Parathyroid adenoma (tissue), 2 donors: ENCODE data around the gene CTAGE9.

Experiments used
- H2AFZ ChIP-seq: fragments of 300-600 bp; sonication (generic); one replicate; pipeline ENCODE4 v1.7.0; 2017; ENCODE audit warnings: antibody characterized with exemption, mild to moderate bottlenecking
- H3K27ac ChIP-seq: fragments of 300-600 bp; sonication (generic); one replicate; pipeline ENCODE4 v1.7.0; 2017
- H3K27me3 ChIP-seq: fragments of 300-600 bp; sonication (generic); one replicate; pipeline ENCODE4 v1.7.0; 2017; ENCODE audit warnings: low read length; ENCODE audit not compliant: control insufficient read depth, insufficient read depth
- H3K36me3 ChIP-seq: fragments of 300-600 bp; sonication (generic); one replicate; pipeline ENCODE4 v1.7.0; 2017; ENCODE audit warnings: low read length; ENCODE audit not compliant: control insufficient read depth, insufficient read depth
- H3K4me1 ChIP-seq: fragments of 300-600 bp; sonication (generic); one replicate; pipeline ENCODE4 v1.7.0; 2017; ENCODE audit warnings: control low read depth
- H3K4me2 ChIP-seq: fragments of 300-600 bp; sonication (generic); one replicate; pipeline ENCODE4 v1.7.0; 2017; ENCODE audit warnings: low read length
- H3K4me3 ChIP-seq: fragments of 300-600 bp; sonication (generic); one replicate; pipeline ENCODE4 v1.7.0; 2017; ENCODE audit warnings: low read depth, low read length
- H3K79me2 ChIP-seq: fragments of 300-600 bp; sonication (generic); one replicate; pipeline ENCODE4 v1.7.0; 2017; ENCODE audit warnings: control low read depth
- H3K9ac ChIP-seq: fragments of 300-600 bp; sonication (generic); one replicate; pipeline ENCODE4 v1.7.0; 2017; ENCODE audit warnings: mild to moderate bottlenecking
- H3K9me3 ChIP-seq: fragments of 300-600 bp; sonication (generic); one replicate; pipeline ENCODE4 v1.7.0; 2017; ENCODE audit warnings: low read length; ENCODE audit not compliant: control insufficient read depth
- CTCF ChIP-seq: fragments of 300-600 bp; sonication (generic); IDR thresholded peaks from one replicate; pipeline ENCODE4 v1.7.0; 2017; ENCODE audit warnings: antibody characterized with exemption, mild to moderate bottlenecking
- donor health status: primary hyperparathyroidism.

CTAGE9 gene

GRCh38 chr6:131680868-131681267, 29.9 kb downstream of the CTAGE9 start:
- Histone ChIP-seq H3K4me1 (no peaks in the 10 kb centered on the region), H3K79me2 (no peaks in the 10 kb centered on the region), H3K4me3 (no peak overlapping the region), H3K36me3 (no peaks in the 10 kb centered on the region), H3K27ac (no peak overlapping the region), H3K4me2 (no peak overlapping the region), H3K27me3 (no peaks in the 10 kb centered on the region), H3K9me3 (no peaks in the 10 kb centered on the region), H2AFZ (no peak overlapping the region), H3K9ac (no peak overlapping the region)
- no peak for TF ChIP-seq CTCF

- H3K9ac ChIP-seq, result no peak overlapping the region
- H3K4me3 ChIP-seq, result no peak overlapping the region
- H3K4me1 ChIP-seq, result no peaks in the 10 kb centered on the region
- H3K4me2 ChIP-seq, result no peak overlapping the region
- no peak for TF ChIP-seq CTCF
- no peaks in the 10 kb centered on the region for H3K27me3 ChIP-seq
- no peak overlapping the region for H2AFZ ChIP-seq
- H3K79me2 ChIP-seq, result no peaks in the 10 kb centered on the region
- H3K36me3 ChIP-seq, result no peaks in the 10 kb centered on the region
- no peak overlapping the region for H3K27ac ChIP-seq
- H3K9me3 ChIP-seq, result no peaks in the 10 kb centered on the region
Observed at GRCh38 chr6:131678442-131678841, 32.4 kb downstream of the CTAGE9 start.

- H3K4me2 ChIP-seq, result no peak overlapping the region
- H3K27me3 ChIP-seq, result no peaks in the 10 kb centered on the region
- TF ChIP-seq CTCF, result no peak
- H3K4me1 ChIP-seq, result no peaks in the 10 kb centered on the region
- H2AFZ ChIP-seq, result no peak overlapping the region
- no peaks in the 10 kb centered on the region for H3K79me2 ChIP-seq
- no peaks in the 10 kb centered on the region for H3K9me3 ChIP-seq
- H3K9ac ChIP-seq, result no peak overlapping the region
- H3K4me3 ChIP-seq, result no peak overlapping the region
- no peaks in the 10 kb centered on the region for H3K36me3 ChIP-seq
- H3K27ac ChIP-seq, result no peak overlapping the region
Observed at GRCh38 chr6:131673184-131673583, 37.6 kb downstream of the CTAGE9 start.

GRCh38 chr6:131669891-131670290, 40.9 kb downstream of the CTAGE9 start:
- H3K9ac ChIP-seq, result no peak overlapping the region
- no peak overlapping the region for H3K4me3 ChIP-seq
- H3K9me3 ChIP-seq, result no peaks in the 10 kb centered on the region
- no peak for TF ChIP-seq CTCF
- no peak overlapping the region for H2AFZ ChIP-seq
- no peak overlapping the region for H3K4me2 ChIP-seq
- no peaks in the 10 kb centered on the region for H3K36me3 ChIP-seq
- no peak overlapping the region for H3K27ac ChIP-seq
- no peaks in the 10 kb centered on the region for H3K27me3 ChIP-seq
- H3K4me1 ChIP-seq, result no peaks in the 10 kb centered on the region
- no peaks in the 10 kb centered on the region for H3K79me2 ChIP-seq

- Histone ChIP-seq H3K4me3 (no peak overlapping the region), H3K36me3 (no peaks in the 10 kb centered on the region), H3K27me3 (no peaks in the 10 kb centered on the region), H3K4me2 (no peak overlapping the region), H2AFZ (no peak overlapping the region), H3K9me3 (no peaks in the 10 kb centered on the region), H3K9ac (no peak overlapping the region), H3K4me1 (no peaks in the 10 kb centered on the region), H3K79me2 (no peaks in the 10 kb centered on the region), H3K27ac (no peak overlapping the region)
- TF ChIP-seq CTCF, result no peak
Observed at GRCh38 chr6:131663578-131664165, 47.1 kb downstream of the CTAGE9 start.
